IgD-negative memory B cell (primary cell): ENCODE results near the gene STK17A. TPM values are rescaled to one million over a fixed set of nuclear protein-coding genes. Genes with fewer than 3 reads are reported as not detected.

Experiments
- H3K27ac Mint-ChIP-seq, 3 donors: one replicate each; pipeline ENCODE4 v1.8.0; 2020 to 2022; ENCODE audit warnings: mild to moderate bottlenecking in 3 of 3, mixed read lengths in 3 of 3, moderate library complexity in 1 of 3
- H3K27me3 Mint-ChIP-seq: one replicate; pipeline ENCODE4 v1.8.0; 2021; ENCODE audit warnings: mixed read lengths
- H3K36me3 Mint-ChIP-seq: one replicate; pipeline ENCODE4 v1.8.0; 2020; ENCODE audit warnings: mild to moderate bottlenecking, mixed read lengths
- H3K4me1 Mint-ChIP-seq, 3 donors: one replicate each; pipeline ENCODE4 v1.8.0; 2020 to 2022; ENCODE audit warnings: mixed read lengths in 3 of 3, mild to moderate bottlenecking in 1 of 3
- H3K4me3 Mint-ChIP-seq, 4 donors: one replicate each; pipeline ENCODE4 v1.8.0; 2020 to 2022; ENCODE audit warnings: mild to moderate bottlenecking in 4 of 4, mixed read lengths in 4 of 4, moderate library complexity in 3 of 4
- H3K9me3 Mint-ChIP-seq, 3 donors: one replicate each; pipeline ENCODE4 v1.8.0; 2020 to 2021; ENCODE audit warnings: mixed read lengths in 3 of 3, mild to moderate bottlenecking in 1 of 3
- polyA plus RNA-seq: library from polyadenylated mRNA; unstranded; fragments of 300-500 nt; fragmentation: Illumina TruSeq; gene quantifications from one replicate; pipeline ENCODE4 v1.2.3, GENCODE V29; 2021

Gene STK17A
- polyA plus RNA-seq, 1 donor from 2014 or later = 175 TPM

- H3K4me3 Mint-ChIP-seq = peak overlapping the region; percentile 64 to 87 (median 79)
- peaks cover 10% of the 10 kb centered on the region for H3K36me3 Mint-ChIP-seq
- H3K27me3 Mint-ChIP-seq = no peaks in the 10 kb centered on the region
- H3K4me1 Mint-ChIP-seq = peaks cover 59 to 69% (median 63%) of the 10 kb centered on the region in 3 donors
- H3K27ac Mint-ChIP-seq = peak overlapping the region; percentile 78 to 98 (median 94)
- H3K9me3 Mint-ChIP-seq = no peaks in the 10 kb centered on the region
Observed at GRCh38 chr7:43645699-43646226, 62.9 kb downstream of the STK17A start.

GRCh38 chr7:43646603-43647338 is 63.9 kb downstream of the STK17A start:
- H3K4me1 Mint-ChIP-seq = peaks cover 66 to 73% (median 67%) of the 10 kb centered on the region in 3 donors
- no peaks in the 10 kb centered on the region for H3K9me3 Mint-ChIP-seq
- H3K27ac Mint-ChIP-seq = peak overlapping the region; percentile 78 to 98 (median 94)
- H3K4me3 Mint-ChIP-seq = peak overlapping the region; percentile 64 to 82 (median 79)
- H3K27me3 Mint-ChIP-seq = no peaks in the 10 kb centered on the region
- peaks cover 10% of the 10 kb centered on the region for H3K36me3 Mint-ChIP-seq

- H3K4me1 Mint-ChIP-seq = peaks cover 67 to 77% (median 68%) of the 10 kb centered on the region in 3 donors
- H3K9me3 Mint-ChIP-seq = no peaks in the 10 kb centered on the region
- peak overlapping the region in 3 of 4 donors; percentile 41 to 82 (median 80) for H3K4me3 Mint-ChIP-seq
- H3K27me3 Mint-ChIP-seq = no peaks in the 10 kb centered on the region
- H3K36me3 Mint-ChIP-seq = peaks cover 11% of the 10 kb centered on the region
- peak overlapping the region; percentile 78 to 98 (median 94) for H3K27ac Mint-ChIP-seq
Observed at GRCh38 chr7:43647339-43647672, 64.4 kb downstream of the STK17A start.

- H3K27me3 Mint-ChIP-seq = no peaks in the 10 kb centered on the region
- H3K27ac Mint-ChIP-seq = peak overlapping the region; percentile 78 to 98 (median 94)
- H3K36me3 Mint-ChIP-seq = peaks cover 13% of the 10 kb centered on the region
- peaks cover 64 to 75% (median 67%) of the 10 kb centered on the region in 3 donors for H3K4me1 Mint-ChIP-seq
- H3K9me3 Mint-ChIP-seq = no peaks in the 10 kb centered on the region
- H3K4me3 Mint-ChIP-seq = peak overlapping the region; percentile 80 to 94 (median 85)
Observed at GRCh38 chr7:43647673-43648472, 65.0 kb downstream of the STK17A start.

GRCh38 chr7:43648473-43649406 is 65.8 kb downstream of the STK17A start:
- Mint-ChIP-seq H3K4me3 (peak overlapping the region; percentile 80 to 94 (median 85)), H3K27ac (peak overlapping the region; percentile 78 to 98 (median 94)), H3K36me3 (peaks cover 10% of the 10 kb centered on the region), H3K4me1 (peaks cover 59 to 72% (median 66%) of the 10 kb centered on the region in 3 donors), H3K9me3 (no peaks in the 10 kb centered on the region), H3K27me3 (no peaks in the 10 kb centered on the region)

GRCh38 chr7:43649755-43650274 is 66.9 kb downstream of the STK17A start:
- no peaks in the 10 kb centered on the region for H3K27me3 Mint-ChIP-seq
- H3K4me1 Mint-ChIP-seq = peaks cover 60 to 75% (median 69%) of the 10 kb centered on the region in 3 donors
- peak overlapping the region; percentile 80 to 94 (median 85) for H3K4me3 Mint-ChIP-seq
- peaks cover 0 to 5% (median 2%) of the 10 kb centered on the region in 3 donors for H3K9me3 Mint-ChIP-seq
- H3K36me3 Mint-ChIP-seq = peaks cover 11% of the 10 kb centered on the region
- H3K27ac Mint-ChIP-seq = peak overlapping the region; percentile 78 to 98 (median 94)

- H3K9me3 Mint-ChIP-seq = peaks cover 0 to 5% (median 2%) of the 10 kb centered on the region in 3 donors
- peak overlapping the region; percentile 78 to 94 (median 85) for H3K4me3 Mint-ChIP-seq
- H3K4me1 Mint-ChIP-seq = peaks cover 58 to 72% (median 70%) of the 10 kb centered on the region in 3 donors
- peak overlapping the region; percentile 78 to 98 (median 94) for H3K27ac Mint-ChIP-seq
- H3K27me3 Mint-ChIP-seq = no peaks in the 10 kb centered on the region
- peaks cover 10% of the 10 kb centered on the region for H3K36me3 Mint-ChIP-seq
Observed at GRCh38 chr7:43650457-43651052, 67.6 kb downstream of the STK17A start.

GRCh38 chr7:43652364-43652763 is 69.5 kb downstream of the STK17A start:
- Mint-ChIP-seq H3K27ac (peak overlapping the region; percentile 78 to 98 (median 94)), H3K9me3 (peaks cover 0 to 5% (median 2%) of the 10 kb centered on the region in 3 donors), H3K36me3 (peaks cover 8% of the 10 kb centered on the region), H3K27me3 (no peaks in the 10 kb centered on the region), H3K4me1 (peaks cover 46 to 58% (median 54%) of the 10 kb centered on the region in 3 donors), H3K4me3 (peak overlapping the region; percentile 2 to 89 (median 80))

GRCh38 chr7:43653466-43653865 is 70.6 kb downstream of the STK17A start:
- no peaks in the 10 kb centered on the region for H3K27me3 Mint-ChIP-seq
- peaks cover 42 to 54% (median 46%) of the 10 kb centered on the region in 3 donors for H3K4me1 Mint-ChIP-seq
- peak overlapping the region in 3 of 4 donors; percentile 34 to 76 (median 67) for H3K4me3 Mint-ChIP-seq
- H3K27ac Mint-ChIP-seq = peak overlapping the region in 1 of 3 donors; percentile 67
- H3K36me3 Mint-ChIP-seq = peaks cover 8% of the 10 kb centered on the region
- H3K9me3 Mint-ChIP-seq = peaks cover 0 to 5% (median 2%) of the 10 kb centered on the region in 3 donors

- Mint-ChIP-seq H3K27ac (peak overlapping the region; percentile 5 to 75 (median 67)), H3K36me3 (peaks cover 8% of the 10 kb centered on the region), H3K27me3 (no peaks in the 10 kb centered on the region), H3K9me3 (peaks cover 0 to 5% (median 2%) of the 10 kb centered on the region in 3 donors), H3K4me3 (peak overlapping the region in 3 of 4 donors; percentile 34 to 76 (median 67)), H3K4me1 (peaks cover 42 to 57% (median 50%) of the 10 kb centered on the region in 3 donors)
Observed at GRCh38 chr7:43653891-43654504, 71.1 kb downstream of the STK17A start.

GRCh38 chr7:43655584-43655983 is 72.7 kb downstream of the STK17A start:
- Mint-ChIP-seq H3K36me3 (peaks cover 8% of the 10 kb centered on the region), H3K27ac (no peak overlapping the region), H3K27me3 (no peaks in the 10 kb centered on the region), H3K4me1 (peaks cover 44 to 59% (median 52%) of the 10 kb centered on the region in 3 donors), H3K9me3 (peaks cover 0 to 5% (median 2%) of the 10 kb centered on the region in 3 donors), H3K4me3 (no peak overlapping the region)

GRCh38 chr7:43656997-43657396 is 74.1 kb downstream of the STK17A start:
- H3K27me3 Mint-ChIP-seq = no peaks in the 10 kb centered on the region
- H3K4me1 Mint-ChIP-seq = peaks cover 40 to 49% (median 44%) of the 10 kb centered on the region in 3 donors
- H3K36me3 Mint-ChIP-seq = peaks cover 6% of the 10 kb centered on the region
- H3K27ac Mint-ChIP-seq = peak overlapping the region in 1 of 3 donors; percentile 13
- no peak overlapping the region for H3K4me3 Mint-ChIP-seq
- H3K9me3 Mint-ChIP-seq = peaks cover 0 to 5% (median 2%) of the 10 kb centered on the region in 3 donors
